ENCODE data around the gene PROSER2.
"Not testable (repeated sequence)": the region's sequence is repeated elsewhere in the genome, so short reads cannot be mapped to it uniquely, and the experiment has no call there.

Gene PROSER2

DNA sequence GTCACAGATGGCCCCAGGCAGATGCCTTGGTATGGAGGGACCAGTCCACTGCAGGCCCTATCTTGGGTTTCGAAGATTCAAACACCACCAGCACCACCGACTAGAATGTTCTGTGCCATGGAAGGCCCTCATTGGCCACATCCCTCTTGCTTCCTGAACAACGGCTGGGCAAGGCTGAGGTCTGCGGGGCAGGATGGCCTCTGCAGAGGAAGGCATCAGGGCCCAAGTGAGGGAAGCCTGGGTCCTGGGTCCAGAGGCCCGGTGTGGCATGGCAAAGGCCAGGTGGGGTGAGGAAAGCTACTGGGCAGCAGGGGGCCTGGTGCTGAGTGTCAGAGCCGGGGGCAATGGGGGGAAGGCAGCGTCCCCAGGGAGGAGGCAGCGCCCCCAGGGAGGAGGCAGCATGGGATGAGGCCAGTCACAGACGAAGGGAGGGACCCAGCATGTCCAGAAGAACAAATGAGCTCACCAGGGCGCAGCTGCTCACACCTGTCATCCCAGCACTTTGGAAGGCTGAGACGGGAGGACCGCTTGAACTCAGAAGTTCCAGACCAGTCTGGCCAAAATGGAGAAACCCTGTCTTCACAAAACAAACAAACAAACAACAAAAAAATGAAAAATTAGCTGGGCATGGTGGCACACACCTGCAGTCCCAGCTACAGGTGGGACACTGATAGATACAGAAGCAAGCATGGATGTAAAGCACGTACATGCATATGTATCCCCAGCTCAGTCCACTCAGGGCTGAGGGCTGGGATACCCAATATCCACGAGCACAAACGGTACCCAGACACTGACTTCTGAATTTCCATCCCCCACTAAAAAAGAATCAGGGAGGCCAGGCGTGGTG lies 64.4 kb downstream of the PROSER2 start:
- DNase-seq, result no peak

DNA sequence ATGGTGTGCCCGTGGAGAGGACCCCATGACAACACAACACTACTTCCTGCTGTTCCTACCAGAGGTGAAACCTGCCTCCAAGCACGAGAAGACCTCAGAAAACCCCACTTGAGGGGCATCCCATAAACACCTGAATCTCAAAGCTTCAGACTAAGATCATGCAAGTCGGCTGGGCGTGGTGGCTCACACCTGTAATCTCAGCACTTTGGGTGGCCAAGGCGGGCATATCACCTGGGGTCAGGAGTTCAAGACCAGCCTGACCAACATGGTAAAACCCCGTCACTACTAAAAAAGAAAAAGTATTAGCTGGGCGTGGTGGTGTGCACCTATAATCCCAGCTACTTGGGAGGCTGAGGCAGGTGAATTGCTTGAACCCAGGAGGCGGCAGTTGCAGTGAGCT lies 66.1 kb downstream of the PROSER2 start:
- DNase-seq, result not testable (repeated sequence)

DNA sequence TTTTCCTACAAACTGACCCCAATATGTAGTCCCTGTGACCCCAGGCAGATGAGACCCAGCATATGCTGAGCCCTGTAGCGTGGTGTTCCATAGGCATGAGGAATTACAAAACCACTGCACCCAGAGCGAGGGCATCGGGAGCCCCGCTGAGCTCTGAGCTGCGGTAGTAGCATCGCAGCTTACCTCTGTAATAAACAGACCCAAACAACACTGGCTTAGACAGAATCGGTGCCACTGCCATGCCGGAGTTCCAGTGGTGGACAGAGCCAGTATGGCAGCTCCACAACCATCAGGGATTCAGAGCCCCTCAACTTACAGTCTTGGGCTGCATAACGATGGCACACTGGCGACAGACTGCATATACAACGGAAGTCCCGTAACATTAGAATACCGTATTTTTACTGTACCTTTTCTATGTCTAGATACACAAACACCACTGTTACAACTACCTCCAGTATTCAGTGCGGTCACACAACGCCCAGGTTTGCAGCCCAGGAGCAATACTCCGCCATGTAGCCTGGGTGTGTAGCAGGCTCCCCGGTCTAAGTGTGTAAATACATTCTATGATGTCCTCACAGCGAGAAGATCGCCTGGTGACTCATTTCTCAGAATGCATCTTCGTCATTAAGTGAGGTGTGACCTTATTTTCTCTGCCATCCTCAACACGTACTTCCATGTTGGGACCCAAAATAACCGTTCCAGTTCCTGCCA lies 68.8 kb downstream of the PROSER2 start:
- DNase-seq, result no peak

DNA sequence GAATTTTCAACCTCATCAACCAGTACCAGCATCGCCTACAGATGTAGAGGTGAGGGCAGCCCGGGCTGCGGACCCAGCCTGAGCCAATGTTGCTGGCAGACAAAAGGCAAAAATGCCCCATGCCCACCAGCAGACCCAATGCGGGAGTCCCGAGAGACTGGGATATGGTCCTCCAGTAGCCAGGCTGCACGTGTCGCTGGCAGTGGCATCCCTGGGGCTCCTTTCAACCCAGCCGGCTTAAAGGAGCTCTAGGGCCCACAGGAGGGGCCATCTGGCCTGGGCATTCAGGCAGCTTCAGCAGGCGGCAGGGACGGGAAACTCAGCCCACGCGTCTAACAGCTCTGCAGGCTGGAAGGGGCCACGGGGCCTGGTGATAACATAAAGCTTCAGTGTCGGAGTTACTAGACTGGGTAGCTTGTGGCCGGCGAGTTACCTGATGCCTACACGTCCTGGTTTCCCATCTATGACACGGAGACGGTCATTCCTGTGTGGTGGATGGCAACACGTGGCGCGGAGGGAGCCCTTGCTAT lies 70.7 kb downstream of the PROSER2 start:
- no peak for DNase-seq

DNA sequence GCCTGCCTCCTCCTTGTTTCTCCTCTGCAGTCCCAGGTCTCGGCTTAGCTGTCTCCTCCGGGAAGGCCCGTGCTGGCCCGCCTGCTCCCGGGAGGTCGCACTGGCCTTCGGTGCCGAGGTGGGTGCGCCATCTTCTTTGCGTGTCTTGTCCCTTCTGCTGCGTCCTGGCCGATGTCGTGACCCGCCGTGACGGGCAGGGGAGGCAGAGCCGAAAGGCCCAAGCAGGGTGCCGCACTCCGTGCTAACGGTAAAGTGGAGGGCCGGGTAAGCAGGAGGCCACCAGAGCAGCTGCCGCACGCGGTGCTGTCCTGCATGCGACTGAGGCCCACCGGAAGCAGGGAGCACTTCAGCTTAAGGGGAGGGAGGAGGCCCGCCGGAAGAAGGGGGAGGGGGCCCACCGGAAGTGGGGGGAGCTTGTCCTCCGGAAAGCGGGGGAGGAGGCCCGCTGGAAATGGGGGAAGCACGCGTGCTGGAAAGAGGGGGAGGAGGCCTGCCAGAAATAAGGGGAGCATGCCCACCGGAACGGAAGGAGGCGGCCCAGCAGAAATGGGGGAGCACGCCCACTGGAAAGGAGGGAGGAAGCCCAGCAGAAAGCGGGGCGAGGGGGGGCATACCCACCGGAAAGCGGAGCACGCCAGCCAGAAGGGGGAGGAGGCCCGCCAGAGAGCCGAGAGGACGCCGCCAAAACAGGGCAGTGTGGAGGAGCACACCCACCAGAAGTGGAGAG lies 71.4 kb downstream of the PROSER2 start:
- no peak for DNase-seq

DNA sequence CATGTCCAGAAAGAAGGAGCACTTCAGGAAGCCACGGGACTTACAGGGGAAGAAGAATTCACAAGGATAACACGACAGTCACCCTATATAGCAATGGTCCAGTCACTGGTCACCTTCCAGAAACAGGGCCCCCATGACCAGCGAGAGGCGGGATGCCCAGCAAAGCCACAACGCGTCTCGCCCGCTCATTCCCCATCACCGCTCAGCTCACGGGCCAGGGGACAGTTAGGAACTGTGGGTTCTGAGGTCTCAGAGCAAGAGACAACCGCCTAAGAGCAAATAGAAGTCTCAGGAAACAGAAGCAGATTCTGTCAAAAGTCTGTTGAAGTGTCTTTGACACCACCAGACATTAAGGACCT lies 71.9 kb downstream of the PROSER2 start:
- no peak for DNase-seq

DNA sequence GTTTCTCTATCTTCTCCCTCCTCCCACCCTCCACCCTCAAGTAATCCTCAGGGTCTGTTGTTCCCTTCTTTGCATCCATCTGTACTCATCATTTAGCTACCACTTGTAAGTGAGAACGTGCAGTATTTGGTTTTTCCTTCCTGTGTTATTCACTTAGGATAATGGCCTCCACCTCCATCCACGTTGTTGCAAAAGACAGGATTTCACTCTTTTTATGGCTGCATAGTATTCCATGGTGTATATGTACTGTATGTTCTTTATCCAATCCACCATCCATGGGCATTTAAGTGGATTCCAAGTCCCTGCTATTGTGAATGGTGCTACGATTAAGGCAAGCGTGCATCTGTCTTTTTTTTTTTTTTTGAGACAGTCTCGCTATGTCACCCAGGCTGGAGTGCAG lies 72.4 kb downstream of the PROSER2 start:
- DNase-seq, result no peak

DNA sequence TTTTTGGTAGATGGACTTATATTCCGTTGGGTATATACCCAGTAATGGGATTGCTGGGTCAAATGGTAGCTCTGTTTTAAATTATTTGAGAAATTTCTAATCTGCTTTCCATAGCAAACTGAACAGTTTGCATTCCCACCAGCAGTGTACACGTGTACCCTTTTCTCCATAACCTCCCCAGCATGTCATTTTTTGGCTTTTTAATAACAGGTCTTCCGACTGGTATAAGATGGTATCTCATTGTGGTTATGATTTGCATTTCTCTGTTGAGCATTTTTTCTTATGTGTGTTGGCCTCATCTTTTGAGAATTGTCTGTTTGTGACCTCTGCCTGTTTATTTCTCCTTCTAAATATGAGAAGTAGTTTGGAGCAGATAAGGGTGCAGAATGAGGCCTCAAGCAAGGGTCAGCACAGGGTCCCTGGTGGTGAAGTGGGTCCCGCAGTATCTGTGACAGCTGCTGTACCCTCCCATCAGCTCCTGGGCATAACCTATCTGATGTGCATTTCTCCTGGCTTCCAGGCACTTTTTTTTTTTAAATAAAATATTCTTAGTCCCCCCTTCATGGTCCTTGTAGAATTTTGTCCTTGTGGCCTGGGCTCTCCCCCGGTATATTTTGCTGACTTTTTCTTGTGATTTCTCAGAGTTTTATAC lies 73.5 kb downstream of the PROSER2 start:
- DNase-seq, result no peak

DNA sequence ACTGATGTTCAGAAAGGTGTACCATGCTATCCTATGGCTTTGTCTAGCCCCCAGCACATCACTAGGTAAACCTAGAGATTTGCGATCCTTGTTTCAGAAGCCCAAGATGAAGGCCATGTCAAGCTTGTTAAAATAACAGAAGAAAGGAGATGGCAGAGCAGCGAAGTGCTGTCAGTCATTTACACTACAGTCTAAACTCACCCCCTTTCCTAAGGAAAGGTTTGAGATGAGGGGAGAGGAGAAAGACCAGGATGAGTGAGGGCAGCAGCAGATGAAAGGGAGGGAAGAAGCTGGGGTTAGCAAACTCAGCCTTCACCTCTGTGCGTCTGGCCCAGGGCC lies 74.8 kb downstream of the PROSER2 start:
- no peak for DNase-seq

DNA sequence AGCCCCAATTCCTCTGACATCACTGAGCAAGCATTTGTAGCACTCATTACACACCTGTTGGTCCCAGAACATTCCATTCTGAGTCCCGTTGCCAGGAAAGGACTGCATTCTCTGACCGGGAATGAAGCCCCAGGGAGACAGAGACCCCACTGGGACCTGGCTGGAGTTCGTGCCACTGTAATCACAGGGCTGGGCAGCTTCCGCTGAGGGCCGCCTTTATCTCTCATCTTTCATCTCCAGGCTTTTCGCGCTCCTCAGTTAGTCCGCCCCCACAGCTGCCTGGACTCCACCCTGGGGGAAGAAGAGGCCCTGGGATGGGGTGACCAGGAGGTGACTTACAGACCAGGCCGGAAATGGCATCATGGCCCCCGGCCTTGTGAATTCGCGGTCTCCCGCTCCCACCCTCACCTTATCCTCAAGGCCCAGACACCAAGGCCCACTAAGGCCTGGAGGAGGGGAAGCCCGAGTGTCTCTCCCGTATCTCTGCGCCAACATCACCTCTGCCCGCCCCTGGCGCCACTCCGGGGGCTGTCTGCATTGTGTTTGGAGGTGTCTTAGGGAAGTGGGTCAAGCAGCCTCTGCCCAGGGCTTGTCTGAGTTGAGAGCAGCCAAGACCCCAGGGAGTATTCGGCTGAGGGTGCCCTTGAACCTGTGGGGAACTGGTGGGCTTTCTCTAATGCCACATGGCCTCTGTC lies 75.4 kb downstream of the PROSER2 start:
- no peak for DNase-seq

DNA sequence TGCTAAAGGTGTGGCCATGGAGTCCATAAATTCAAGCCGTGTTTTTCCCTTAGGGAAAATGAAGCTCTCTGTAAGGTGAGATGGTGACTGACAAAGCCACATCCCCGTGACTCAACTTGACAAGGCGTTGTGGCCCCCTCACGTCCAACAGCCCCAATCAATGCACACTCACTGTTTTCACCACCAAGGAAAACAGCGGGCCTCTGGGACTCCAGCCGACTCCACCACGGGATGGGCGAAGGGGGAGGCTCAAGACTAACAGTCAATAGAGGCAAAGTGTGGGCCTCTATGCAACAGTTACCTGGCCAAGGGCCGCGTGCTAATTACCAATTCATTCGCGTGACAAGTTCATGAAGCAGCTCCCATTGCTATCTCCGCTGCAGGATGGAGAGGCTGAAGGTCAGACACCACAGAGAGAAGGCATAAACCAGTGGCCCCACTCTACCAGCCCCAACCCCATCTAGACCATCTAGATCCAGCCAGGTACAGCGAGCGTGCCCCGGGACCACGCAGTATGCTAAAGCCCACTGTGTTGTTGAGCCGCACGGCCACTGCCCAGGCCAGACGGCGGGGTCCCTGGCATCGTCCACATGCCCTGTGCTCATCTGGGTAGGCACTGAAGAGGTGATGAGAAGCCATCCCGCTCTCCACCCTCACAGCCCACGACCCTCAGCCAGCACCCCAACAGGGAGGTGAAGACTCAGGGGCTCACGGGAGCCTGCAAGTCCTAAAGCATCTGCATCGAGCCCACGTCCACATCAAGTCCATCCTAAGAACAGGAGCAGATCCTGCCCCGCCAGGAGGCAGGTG lies 76.1 kb downstream of the PROSER2 start:
- DNase-seq, result no peak

DNA sequence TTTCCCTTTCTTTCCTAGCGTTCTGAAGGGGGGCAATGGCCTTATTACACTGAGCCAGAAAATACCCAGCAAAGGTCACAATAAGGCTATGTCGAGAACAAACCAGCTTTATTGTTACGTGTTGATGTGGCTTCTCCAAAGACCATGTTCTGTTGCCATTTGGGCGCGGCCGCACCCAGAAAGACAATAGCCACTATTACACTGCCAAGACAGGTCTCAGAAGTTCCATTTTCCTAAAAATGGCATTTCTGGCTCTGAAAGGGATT lies 77.8 kb downstream of the PROSER2 start:
- DNase-seq, result no peak

DNA sequence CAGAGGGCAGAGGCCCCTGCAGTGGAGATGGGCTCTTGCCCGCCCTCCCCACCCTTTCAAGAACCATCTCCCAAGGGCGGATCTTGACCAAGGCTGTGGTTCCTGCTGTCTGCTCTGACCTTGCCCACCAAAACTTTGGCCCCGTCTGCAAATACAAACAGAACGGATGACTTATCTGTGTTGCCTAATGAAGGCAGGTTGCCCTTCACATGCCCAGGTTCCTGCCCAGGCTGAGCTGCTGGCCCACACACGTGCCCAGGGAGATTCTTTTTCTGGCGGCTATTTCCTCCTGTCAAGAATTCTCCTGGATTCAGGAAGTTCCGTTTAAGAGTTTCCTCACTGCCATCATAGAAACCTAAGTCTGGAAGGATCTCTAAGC lies 78.3 kb downstream of the PROSER2 start:
- no peak for DNase-seq

DNA sequence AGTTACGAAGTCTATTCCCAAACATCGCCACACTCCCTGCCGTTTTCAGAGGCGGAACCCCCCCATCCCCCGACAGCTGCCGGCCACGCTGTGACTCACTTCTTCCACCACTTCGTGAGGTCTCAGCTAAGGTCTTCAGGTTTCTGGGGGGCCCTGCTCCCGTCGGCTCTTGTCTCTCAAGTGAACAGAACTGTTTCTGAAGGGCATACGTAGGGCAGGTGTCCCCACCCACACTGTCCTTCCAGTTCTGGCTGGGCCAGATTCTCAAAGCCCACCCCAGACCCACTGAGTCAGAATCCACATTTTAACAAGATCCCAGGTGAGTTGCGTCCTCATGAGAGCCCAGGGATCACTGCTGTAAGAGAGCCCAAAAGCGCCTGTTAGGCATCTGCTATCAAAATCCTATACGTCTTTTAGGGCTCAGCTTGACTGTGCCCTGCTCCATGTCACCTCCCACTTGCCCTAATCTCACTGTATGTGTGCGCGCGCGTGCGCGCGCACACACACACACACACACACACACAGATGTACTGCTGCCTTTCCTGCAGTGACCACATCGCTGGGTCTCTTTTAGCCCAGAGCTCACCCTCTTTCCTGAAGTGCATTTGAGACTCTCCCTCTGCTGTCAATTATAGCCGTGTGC lies 78.8 kb downstream of the PROSER2 start:
- no peak for DNase-seq

DNA sequence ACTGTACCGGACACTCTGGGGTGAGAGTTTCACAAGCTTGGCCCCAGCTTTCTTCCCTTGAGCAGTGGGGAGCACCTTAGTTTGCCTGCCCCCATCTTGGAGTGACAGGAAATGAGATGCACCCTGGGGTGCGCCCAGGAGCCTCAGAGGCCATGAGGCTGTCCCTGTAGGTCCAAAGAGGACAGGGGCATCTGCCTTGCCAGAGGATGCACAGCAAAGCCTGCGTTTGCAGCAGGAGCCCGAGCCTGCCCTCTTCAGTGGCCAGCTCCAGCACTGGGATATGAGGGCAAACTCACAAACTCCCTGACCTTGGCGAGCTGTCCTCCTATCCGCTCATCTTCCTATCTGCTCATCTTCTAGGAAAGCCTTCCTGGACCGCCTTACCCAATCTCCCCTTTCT lies 79.5 kb downstream of the PROSER2 start:
- no peak for DNase-seq

DNA sequence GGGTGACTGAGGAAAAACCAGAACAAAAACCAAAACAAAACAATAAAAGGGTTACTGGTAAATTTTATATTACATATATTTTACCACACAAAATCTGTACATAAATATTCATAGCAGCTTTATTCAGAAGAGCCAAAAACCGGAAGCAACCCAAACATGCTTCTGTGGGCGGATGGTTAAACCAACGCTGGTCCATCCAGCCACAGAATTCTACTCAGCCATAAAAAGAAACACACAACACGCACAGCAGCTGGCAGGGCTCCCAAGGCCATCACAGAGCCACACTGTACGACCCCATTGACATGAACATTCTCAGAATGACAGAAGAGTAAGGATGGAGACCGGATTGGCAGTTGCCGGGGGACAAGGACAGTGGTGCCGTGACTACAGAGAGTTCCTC lies 83.6 kb downstream of the PROSER2 start:
- DNase-seq, result no peak

DNA sequence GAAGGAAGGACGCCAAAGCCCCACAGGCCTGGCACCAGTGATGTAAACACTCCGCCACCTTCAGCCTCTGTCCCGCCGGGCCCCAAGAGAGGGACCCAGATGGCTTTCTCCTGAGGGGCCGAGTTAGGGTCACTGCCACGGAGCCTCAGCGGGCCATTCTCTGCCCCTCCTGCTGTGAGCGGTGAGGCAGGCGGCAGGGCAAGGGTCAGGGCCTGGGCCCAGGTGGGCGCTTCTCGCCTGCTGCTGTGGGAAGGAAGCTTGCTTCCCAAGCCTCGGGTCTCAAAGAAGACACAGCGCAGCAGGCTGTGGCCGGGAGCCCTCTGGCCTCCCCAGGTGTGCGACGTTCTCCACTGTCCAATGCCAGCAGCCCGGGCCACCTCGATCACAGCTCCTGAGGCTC lies 84.8 kb downstream of the PROSER2 start:
- DNase-seq, result no peak

DNA sequence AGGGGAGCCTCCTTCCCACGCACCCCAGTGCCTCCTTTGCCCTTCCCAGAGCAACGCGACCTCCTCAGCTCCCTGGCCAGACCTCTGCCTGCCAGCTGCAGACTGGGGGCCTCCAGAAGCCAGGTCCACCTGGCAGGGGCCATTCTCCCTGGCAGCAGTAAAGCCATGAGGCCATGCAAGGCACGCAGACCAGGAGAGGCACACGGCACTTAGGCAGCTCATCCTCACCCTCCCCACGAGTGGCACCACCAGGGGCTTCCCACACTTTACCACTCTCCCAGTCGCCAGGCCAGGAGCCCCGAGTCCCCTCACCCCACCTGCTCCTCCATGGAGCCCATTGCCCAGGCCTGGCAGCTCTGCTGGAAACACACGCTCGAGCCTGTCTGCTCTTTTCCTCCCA lies 85.4 kb downstream of the PROSER2 start:
- no peak for DNase-seq

DNA sequence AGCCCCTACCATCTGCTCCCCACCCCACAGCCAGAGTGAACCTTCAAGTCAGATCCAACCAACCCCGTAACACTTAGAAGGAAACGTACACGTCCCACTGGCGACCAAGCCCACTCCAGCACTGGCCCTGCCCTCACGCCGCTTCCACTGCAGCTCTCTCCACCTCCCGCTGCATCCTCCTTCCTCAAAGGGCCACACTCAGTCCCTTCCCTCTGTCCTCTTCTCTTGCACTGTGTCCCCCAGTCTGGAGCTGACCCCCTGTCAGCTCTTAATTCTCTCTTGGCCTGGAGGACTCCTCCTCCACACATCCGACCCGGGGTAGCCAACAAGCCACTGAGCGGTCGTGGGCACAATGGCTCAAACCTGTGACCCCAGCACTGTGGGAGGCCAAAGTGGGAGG lies 85.8 kb downstream of the PROSER2 start:
- no peak for DNase-seq

DNA sequence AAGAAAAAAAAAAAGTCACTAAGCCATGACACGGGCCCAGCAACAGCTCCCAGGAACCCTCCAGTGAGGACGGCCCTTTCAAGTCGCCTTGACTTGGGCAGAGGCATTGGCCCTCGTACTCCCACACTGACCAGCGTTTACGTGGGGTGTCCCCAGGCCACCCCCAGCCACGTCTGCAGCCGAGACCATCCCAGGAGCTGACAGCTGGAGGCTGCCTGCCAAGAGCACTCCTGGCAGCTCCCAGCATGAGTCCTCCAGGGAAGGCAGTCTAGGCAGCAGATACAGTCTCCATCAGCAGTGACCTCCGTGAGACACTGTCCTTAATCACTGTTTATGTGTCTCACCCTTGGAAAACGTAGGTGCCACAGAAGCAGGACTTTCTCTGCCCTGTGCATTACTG lies 86.5 kb downstream of the PROSER2 start:
- no peak for DNase-seq

DNA sequence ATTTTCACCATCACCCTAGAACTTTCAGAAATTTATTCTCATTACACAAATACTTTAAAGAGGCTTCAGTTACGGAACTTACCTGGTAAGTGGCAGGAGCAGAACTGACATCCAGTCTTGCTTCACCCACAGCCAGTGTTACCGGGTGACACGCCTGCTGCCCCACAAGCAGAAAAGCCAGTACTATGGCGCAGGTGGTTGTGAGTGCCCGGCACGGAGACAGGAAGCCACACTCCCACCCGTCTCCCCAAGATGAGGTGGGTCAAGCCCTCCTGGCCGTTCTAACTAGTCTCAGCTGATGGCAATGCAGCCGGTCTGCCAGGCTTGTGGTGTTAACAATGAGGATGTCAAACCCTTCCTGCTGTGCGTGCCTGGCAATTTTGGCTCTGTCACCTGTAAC lies 86.9 kb downstream of the PROSER2 start:
- no peak for DNase-seq
